ENCODE data around the gene CCNL1.

CCNL1 gene

DNA sequence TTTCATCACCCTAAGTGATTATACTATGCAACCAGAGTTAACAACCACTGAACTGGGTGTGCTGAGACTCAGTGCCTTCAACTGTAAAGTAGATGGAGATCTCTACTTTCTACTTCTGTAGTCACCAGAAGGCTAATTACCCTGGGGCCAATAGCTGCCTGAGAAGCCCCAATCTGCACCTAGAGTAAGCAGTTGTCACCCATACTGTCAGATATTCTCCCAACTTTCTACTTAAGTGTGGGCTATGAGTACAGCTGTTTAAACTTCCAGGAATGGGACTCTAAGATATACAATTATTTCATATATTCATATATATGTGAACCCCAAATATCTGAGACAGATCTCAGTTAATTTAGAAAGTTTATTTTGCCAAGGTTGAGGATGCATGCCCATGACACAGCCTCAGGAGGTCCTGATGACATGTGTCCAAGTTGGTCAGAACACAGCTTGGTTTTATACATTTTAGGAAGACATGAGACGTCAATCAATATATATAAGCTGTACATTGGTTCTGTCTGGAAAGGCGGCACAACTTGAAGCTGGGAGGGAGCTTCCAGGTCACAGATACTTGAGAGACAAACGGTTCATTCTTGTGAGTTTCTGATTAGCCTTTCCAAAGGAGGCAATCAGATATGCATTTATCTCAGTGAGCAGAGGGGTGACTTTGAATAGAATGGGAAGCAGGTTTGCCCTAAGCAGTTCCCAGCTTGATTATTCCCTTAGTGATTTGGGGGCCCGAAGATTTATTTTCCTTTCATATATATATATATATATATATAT is 41.9 kb downstream of the CCNL1 start:
- Histone ChIP-seq H3K9ac (ENCODE audit: low read length) (no peak overlapping the region), H3K9me3 (ENCODE audit: control insufficient read depth, low read depth, low read length) (no peaks in the 10 kb centered on the region), H3K4me3 (ENCODE audit: low read length) (no peak overlapping the region), H3K36me3 (ENCODE audit: control insufficient read depth, low read depth, low read length) (no peaks in the 10 kb centered on the region), H3K27ac (ENCODE audit: low read length) (no peak overlapping the region), H3K27me3 (ENCODE audit: control insufficient read depth, insufficient read depth, low read length) (no peaks in the 10 kb centered on the region), H3K4me1 (ENCODE audit: control insufficient read depth, low read depth, low read length) (no peaks in the 10 kb centered on the region)

GRCh38 chr3:157117206-157117605 is 42.7 kb downstream of the CCNL1 start:
- Histone ChIP-seq H3K27me3 (ENCODE audit: control insufficient read depth, insufficient read depth, low read length) (no peaks in the 10 kb centered on the region), H3K4me1 (ENCODE audit: control insufficient read depth, low read depth, low read length) (no peaks in the 10 kb centered on the region), H3K27ac (ENCODE audit: low read length) (no peak overlapping the region), H3K4me3 (ENCODE audit: low read length) (no peak overlapping the region), H3K9ac (ENCODE audit: low read length) (no peak overlapping the region), H3K9me3 (ENCODE audit: control insufficient read depth, low read depth, low read length) (no peaks in the 10 kb centered on the region), H3K36me3 (ENCODE audit: control insufficient read depth, low read depth, low read length) (no peaks in the 10 kb centered on the region)

- Histone ChIP-seq H3K36me3 (ENCODE audit: control insufficient read depth, low read depth, low read length) (no peaks in the 10 kb centered on the region), H3K27me3 (ENCODE audit: control insufficient read depth, insufficient read depth, low read length) (no peaks in the 10 kb centered on the region), H3K9ac (ENCODE audit: low read length) (no peak overlapping the region), H3K27ac (ENCODE audit: low read length) (no peak overlapping the region), H3K4me1 (ENCODE audit: control insufficient read depth, low read depth, low read length) (no peaks in the 10 kb centered on the region), H3K9me3 (ENCODE audit: control insufficient read depth, low read depth, low read length) (no peaks in the 10 kb centered on the region), H3K4me3 (ENCODE audit: low read length) (no peak overlapping the region)
These were observed 43.9 kb downstream of the CCNL1 start for GRCh38 chr3:157116017-157116416.

DNA sequence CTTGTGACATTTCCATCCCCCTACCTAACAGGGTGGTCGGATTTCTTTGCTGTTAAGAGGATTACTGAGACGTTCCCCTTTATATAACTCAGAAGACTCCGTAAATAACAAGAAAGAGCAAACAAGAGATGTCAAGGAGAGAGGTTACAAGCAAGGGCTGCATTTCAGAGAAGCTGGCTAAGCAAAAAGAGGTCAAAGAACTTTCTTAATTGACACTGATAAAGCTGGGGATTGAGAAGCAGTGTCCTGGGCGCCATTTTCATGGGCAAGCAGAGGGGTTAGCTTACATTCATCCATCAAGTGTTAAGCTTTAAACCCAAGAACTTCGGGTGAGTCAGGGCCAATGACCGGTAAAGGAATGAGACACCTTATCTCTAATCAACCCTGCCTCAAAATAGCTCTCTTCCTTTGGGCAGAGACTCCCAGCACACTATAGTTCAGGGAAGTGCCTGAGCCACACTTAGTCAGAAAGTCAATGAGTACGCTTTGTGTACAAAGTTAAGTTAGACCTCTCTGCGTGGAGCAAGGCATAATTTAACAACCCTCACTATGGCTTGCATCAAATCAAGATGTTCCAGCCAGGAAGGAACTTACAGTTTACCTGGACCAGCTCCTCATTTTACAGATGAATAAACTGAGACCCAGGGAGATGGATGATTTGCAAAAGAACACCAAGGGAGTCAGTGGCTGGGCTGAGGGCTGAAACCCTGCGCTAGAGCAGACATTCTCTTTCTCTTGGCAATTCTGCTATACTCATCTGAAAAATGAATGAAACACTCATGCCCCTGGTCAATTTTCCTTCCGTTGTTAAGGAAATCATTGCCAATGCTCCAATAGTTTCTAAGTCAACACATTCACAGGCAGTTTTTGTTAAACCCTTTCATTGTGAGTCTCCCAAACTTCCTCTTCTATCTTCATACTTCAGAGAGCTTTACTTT is 44.6 kb downstream of the CCNL1 start:
- no peaks in the 10 kb centered on the region for H3K9me3 ChIP-seq (ENCODE audit: control insufficient read depth, low read depth, low read length)
- no peak overlapping the region for H3K4me3 ChIP-seq (ENCODE audit: low read length)
- H3K9ac ChIP-seq (ENCODE audit: low read length) = no peak overlapping the region
- no peak overlapping the region for H3K27ac ChIP-seq (ENCODE audit: low read length)
- H3K36me3 ChIP-seq (ENCODE audit: control insufficient read depth, low read depth, low read length) = no peaks in the 10 kb centered on the region
- H3K4me1 ChIP-seq (ENCODE audit: control insufficient read depth, low read depth, low read length) = no peaks in the 10 kb centered on the region
- H3K27me3 ChIP-seq (ENCODE audit: control insufficient read depth, insufficient read depth, low read length) = no peaks in the 10 kb centered on the region

DNA sequence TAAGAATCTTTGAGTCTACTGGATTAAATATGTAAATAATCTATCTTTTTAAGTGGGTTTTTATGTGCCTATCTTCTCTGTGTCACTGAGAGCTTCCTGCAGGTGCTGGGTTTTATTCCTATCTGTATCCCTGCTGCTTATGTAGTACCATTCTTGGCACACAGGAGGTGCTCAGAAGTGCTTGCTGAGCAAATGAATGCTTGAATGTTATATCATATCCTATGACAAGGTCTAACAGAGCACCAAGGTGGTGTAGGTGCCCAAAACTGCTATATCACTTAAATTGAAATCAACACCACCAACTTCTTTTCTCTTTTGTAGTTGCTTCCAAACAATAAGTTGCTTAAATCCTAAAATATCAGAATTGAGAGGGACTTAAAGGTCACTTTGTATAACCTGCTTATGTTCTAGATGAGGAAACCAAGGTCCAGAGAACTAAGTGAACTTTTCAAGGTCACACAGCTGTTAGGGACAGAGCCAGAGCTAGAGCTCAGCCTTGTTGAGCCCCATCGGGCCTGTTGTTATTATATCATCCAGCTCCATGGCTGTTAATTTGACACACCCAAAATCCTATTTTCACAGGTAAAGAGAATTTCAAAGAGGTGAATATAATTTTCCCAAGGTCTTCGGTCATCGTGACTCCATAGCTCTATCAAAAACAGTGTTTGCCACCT is 46.0 kb downstream of the CCNL1 start:
- Histone ChIP-seq H3K4me3 (ENCODE audit: low read length) (no peak overlapping the region), H3K9me3 (ENCODE audit: control insufficient read depth, low read depth, low read length) (no peaks in the 10 kb centered on the region), H3K27ac (ENCODE audit: low read length) (no peak overlapping the region), H3K36me3 (ENCODE audit: control insufficient read depth, low read depth, low read length) (no peaks in the 10 kb centered on the region), H3K9ac (ENCODE audit: low read length) (no peak overlapping the region), H3K27me3 (ENCODE audit: control insufficient read depth, insufficient read depth, low read length) (no peaks in the 10 kb centered on the region), H3K4me1 (ENCODE audit: control insufficient read depth, low read depth, low read length) (no peaks in the 10 kb centered on the region)

- no peaks in the 10 kb centered on the region for H3K27me3 ChIP-seq (ENCODE audit: control insufficient read depth, insufficient read depth, low read length)
- peaks cover 7% of the 10 kb centered on the region for H3K4me1 ChIP-seq (ENCODE audit: control insufficient read depth, low read depth, low read length)
- no peaks in the 10 kb centered on the region for H3K36me3 ChIP-seq (ENCODE audit: control insufficient read depth, low read depth, low read length)
- no peaks in the 10 kb centered on the region for H3K9me3 ChIP-seq (ENCODE audit: control insufficient read depth, low read depth, low read length)
- no peak overlapping the region for H3K9ac ChIP-seq (ENCODE audit: low read length)
- H3K27ac ChIP-seq (ENCODE audit: low read length) = no peak overlapping the region
- H3K4me3 ChIP-seq (ENCODE audit: low read length) = no peak overlapping the region
These were observed 47.4 kb downstream of the CCNL1 start for GRCh38 chr3:157112536-157112935.

- Histone ChIP-seq H3K9me3 (ENCODE audit: control insufficient read depth, low read depth, low read length) (no peaks in the 10 kb centered on the region), H3K27ac (ENCODE audit: low read length) (no peak overlapping the region), H3K4me1 (ENCODE audit: control insufficient read depth, low read depth, low read length) (peaks cover 7% of the 10 kb centered on the region), H3K36me3 (ENCODE audit: control insufficient read depth, low read depth, low read length) (no peaks in the 10 kb centered on the region), H3K9ac (ENCODE audit: low read length) (no peak overlapping the region), H3K27me3 (ENCODE audit: control insufficient read depth, insufficient read depth, low read length) (no peaks in the 10 kb centered on the region), H3K4me3 (ENCODE audit: low read length) (no peak overlapping the region)
These were observed 48.4 kb downstream of the CCNL1 start for GRCh38 chr3:157111518-157111917.

DNA sequence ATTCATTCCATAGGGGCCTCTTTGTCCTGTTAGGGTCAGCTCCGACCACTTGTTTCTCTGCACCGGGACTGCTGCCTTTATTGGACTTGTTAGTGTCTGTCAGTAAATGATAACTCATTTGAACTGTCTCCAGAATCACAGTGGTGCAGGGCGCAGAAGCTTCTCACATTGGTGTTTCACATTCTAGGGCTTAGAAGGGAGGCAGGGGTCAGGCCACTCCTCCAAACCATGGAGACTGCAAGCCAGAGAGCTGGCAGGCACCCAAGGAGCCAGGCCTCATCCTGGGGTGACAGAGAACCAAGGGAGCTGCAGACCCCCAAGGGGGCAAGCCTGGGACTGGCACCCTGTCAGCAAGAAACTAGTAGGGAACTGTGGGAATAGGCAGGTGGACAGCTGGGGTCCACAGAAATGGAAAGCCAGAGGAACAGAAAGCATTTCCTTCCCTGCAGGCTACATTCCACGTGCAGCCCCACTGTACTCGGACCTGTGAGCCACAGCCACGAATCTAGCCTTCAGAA is 49.1 kb downstream of the CCNL1 start:
- H3K36me3 ChIP-seq (ENCODE audit: control insufficient read depth, low read depth, low read length) = no peaks in the 10 kb centered on the region
- no peak overlapping the region for H3K9ac ChIP-seq (ENCODE audit: low read length)
- peaks cover 7% of the 10 kb centered on the region for H3K4me1 ChIP-seq (ENCODE audit: control insufficient read depth, low read depth, low read length)
- no peaks in the 10 kb centered on the region for H3K27me3 ChIP-seq (ENCODE audit: control insufficient read depth, insufficient read depth, low read length)
- H3K9me3 ChIP-seq (ENCODE audit: control insufficient read depth, low read depth, low read length) = no peaks in the 10 kb centered on the region
- no peak overlapping the region for H3K27ac ChIP-seq (ENCODE audit: low read length)
- no peak overlapping the region for H3K4me3 ChIP-seq (ENCODE audit: low read length)

GRCh38 chr3:157109267-157110141 is 50.4 kb downstream of the CCNL1 start:
- no peak overlapping the region for H3K9ac ChIP-seq (ENCODE audit: low read length)
- no peaks in the 10 kb centered on the region for H3K9me3 ChIP-seq (ENCODE audit: control insufficient read depth, low read depth, low read length)
- peaks cover 16% of the 10 kb centered on the region for H3K4me1 ChIP-seq (ENCODE audit: control insufficient read depth, low read depth, low read length)
- H3K27me3 ChIP-seq (ENCODE audit: control insufficient read depth, insufficient read depth, low read length) = no peaks in the 10 kb centered on the region
- H3K4me3 ChIP-seq (ENCODE audit: low read length) = no peak overlapping the region
- no peak overlapping the region for H3K27ac ChIP-seq (ENCODE audit: low read length)
- H3K36me3 ChIP-seq (ENCODE audit: control insufficient read depth, low read depth, low read length) = no peaks in the 10 kb centered on the region

DNA sequence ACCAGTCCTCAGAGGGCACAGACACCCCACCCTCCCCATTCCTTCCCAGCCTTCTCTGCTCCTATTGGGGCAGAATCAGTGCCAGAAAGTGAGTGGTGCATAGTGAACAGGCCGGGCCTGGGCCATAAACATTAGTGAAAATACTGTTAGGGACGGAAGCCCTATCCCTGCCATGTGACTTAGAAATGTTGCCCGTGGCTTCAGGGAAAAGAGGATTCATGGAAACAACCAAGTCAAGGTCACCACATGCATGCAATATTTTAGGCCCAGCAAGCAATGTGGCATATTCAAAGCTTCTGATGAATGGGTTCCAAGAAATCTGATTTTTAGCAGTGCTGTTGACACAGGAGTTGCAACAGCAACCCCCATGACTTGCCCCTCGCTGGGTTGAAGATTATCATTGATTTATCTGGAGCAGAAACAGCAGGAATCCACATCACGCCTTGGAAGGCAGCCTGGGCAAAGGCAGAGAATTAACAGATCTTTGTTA is 52.3 kb downstream of the CCNL1 start:
- H3K36me3 ChIP-seq (ENCODE audit: control insufficient read depth, low read depth, low read length) = no peaks in the 10 kb centered on the region
- H3K9ac ChIP-seq (ENCODE audit: low read length) = no peak overlapping the region
- peaks cover 16% of the 10 kb centered on the region for H3K4me1 ChIP-seq (ENCODE audit: control insufficient read depth, low read depth, low read length)
- no peak overlapping the region for H3K27ac ChIP-seq (ENCODE audit: low read length)
- no peak overlapping the region for H3K4me3 ChIP-seq (ENCODE audit: low read length)
- H3K27me3 ChIP-seq (ENCODE audit: control insufficient read depth, insufficient read depth, low read length) = no peaks in the 10 kb centered on the region
- H3K9me3 ChIP-seq (ENCODE audit: control insufficient read depth, low read depth, low read length) = no peaks in the 10 kb centered on the region
